Spinal cord (tissue), 10 donors: Measurements from ENCODE around the gene MTHFD1. TPM values are rescaled to one million over a fixed set of nuclear protein-coding genes. Genes with fewer than 3 reads are reported as not detected.
"Not testable (repeated sequence)": the region's sequence is repeated elsewhere in the genome, so short reads cannot be mapped to it uniquely, and the experiment has no call there.

Experiments used
- DNase-seq, 6 donors: peaks; one replicate each; pipeline versions ENCODE4 v3.0.0 to v3.0.0-alpha.2; 2013 to 2015; ENCODE audit warnings: low spot score in 6 of 6, low read depth in 4 of 6
- H3K27ac ChIP-seq: one replicate; pipeline ENCODE4 v1.5.1; 2013; ENCODE audit warnings: low read depth, low read length, control low read depth
- H3K27me3 ChIP-seq: one replicate; pipeline ENCODE4 v1.6.1; 2013; ENCODE audit warnings: low read length; ENCODE audit not compliant: control insufficient read depth, insufficient read depth
- H3K36me3 ChIP-seq: one replicate; pipeline ENCODE4 v1.6.1; 2013; ENCODE audit warnings: low read length; ENCODE audit not compliant: control insufficient read depth, insufficient read depth
- H3K4me1 ChIP-seq: one replicate; pipeline ENCODE4 v1.6.1; 2013; ENCODE audit warnings: low read length; ENCODE audit not compliant: control insufficient read depth, insufficient read depth
- H3K4me3 ChIP-seq: one replicate; pipeline ENCODE4 v1.5.1; 2013; ENCODE audit warnings: low read depth, low read length, control low read depth
- H3K9me3 ChIP-seq: one replicate; pipeline ENCODE4 v1.6.1; 2013; ENCODE audit warnings: low read length; ENCODE audit not compliant: control insufficient read depth, insufficient read depth
- WGBS: methylation state at CpG from one replicate; pipeline ENCODE4 v1.1.5; 2013; ENCODE audit warnings: missing lambda C conversion rate; ENCODE audit not compliant: insufficient coverage; 5-methylcytosine and 5-hydroxymethylcytosine counted together
- polyA plus RNA-seq, 2 donors: library from polyadenylated mRNA; unstranded; fragments of 120-200 nt; gene quantifications; one replicate each; pipeline ENCODE4 v1.2.1, GENCODE V29; 2013; ENCODE audit not compliant: insufficient read length in 2 of 2
- total RNA-seq, 2 donors: library from RNA; depleted of rRNA in 1 of 2; stranded (reverse); fragments of 120-200 nt in 1 of 2; fragments of >200 nt in 1 of 2; gene quantifications; one replicate each; pipeline versions ENCODE4 v1.2.3 to v1.2.4, GENCODE V29; 2013 to 2014
- donor health status: healthy.

The MTHFD1 gene
- total and polyA plus RNA-seq, 4 donors: 30.4 to 83.3 (median 53.1) TPM

DNA sequence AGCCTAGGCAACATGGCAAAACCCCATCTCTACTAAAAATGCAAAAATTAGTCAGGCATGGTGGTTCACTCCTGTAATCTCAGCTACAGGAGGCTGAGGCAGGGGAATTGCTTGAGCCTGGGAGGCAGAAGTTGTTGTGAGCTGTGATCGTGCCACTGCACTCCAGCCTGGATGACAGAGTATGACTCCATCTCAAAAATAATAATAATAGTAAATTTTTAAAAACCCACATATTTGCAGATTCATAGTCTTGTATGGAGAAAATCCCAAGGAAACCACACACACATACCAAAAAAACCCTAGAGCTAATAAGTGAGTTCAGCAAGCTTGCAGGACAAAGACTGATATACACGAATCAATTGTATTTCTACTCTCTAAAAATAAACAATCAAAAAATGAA lies 19.0 kb upstream of the MTHFD1 start:
- no peak for DNase-seq
- WGBS: no CpG with 5 or more reads among the region's 2 CpGs
- Histone ChIP-seq H3K27me3 (no peaks in the 10 kb centered on the region), H3K4me1 (no peaks in the 10 kb centered on the region), H3K4me3 (no peak overlapping the region), H3K27ac (no peak overlapping the region), H3K9me3 (no peaks in the 10 kb centered on the region), H3K36me3 (no peaks in the 10 kb centered on the region)

DNA sequence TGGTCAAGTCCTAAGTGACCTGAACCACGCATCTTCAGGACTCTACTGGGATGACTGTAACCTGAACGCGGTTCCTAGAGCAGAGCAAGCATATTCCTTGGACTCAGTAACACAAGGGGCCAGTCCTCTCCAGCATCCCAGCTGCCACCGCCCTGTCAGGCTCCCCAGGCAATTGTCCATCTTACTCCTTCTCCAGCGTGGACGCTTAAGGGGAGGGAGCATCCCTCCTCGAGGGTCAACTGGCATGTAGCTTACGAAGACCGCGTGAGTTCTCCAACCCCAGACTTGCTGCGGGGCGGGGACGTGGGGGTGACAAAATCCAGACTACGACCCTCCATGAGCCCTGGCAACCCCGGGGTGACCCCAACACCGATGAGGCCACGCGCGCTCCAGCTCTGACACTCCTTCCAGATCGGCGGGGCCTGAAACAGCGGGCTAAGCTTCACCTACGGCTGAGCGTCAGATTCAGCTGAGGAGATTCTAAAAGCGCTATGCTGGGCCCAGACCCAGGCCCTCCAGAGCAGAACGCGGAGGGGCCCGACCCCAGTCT lies 846 bp upstream of the MTHFD1 start:
- H3K4me1 ChIP-seq: peaks cover 16% of the 10 kb centered on the region
- no peaks in the 10 kb centered on the region for H3K9me3 ChIP-seq
- 3% methylated on average over 28 of the region's 28 CpGs for WGBS
- H3K27ac ChIP-seq: peak overlapping the region; percentile 94
- peak overlapping the region; percentile 87 for H3K4me3 ChIP-seq
- H3K27me3 ChIP-seq: no peaks in the 10 kb centered on the region
- no peaks in the 10 kb centered on the region for H3K36me3 ChIP-seq
- peak in 4 of 6 donors; percentile 0 to 54 (median 10) for DNase-seq

DNA sequence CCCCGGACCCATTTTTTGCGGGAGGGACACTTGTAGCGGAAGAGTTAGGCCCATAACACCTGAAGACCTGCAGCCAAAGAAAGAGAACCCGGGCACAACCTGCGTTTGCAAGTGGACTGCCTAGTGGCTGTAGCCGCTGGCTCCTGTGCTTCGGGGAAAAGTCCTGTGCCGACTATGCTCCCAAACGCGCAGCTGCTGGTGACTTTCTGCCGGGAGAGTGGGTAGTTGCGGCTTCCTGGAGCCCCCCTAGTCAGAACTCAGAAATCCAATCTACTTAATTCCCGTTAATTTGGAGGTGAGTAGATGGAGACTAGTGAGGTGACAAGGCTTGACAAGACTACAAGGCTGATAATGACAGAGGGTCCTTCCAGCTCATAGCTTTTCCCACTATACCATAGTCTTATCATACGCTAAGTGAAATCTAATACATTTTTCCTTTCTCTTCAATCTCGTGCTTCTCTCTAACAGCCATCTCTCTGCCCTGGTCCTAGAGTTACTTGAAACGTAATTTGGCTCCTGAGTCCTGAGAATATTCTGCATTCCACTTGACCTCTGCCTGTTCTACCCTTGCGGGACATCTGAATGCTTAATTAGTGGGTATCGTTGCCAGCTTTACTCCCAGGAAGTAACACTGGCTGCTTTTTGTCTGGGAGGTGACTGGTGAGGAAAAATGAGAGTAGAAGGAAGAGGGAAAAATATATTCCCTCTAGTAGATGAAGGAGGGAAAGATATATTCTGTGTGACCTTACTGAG lies 556 bp downstream of the MTHFD1 start:
- Histone ChIP-seq H3K27ac (peak overlapping the region; percentile 94), H3K9me3 (no peaks in the 10 kb centered on the region), H3K4me3 (peak overlapping the region; percentile 87), H3K27me3 (no peaks in the 10 kb centered on the region), H3K36me3 (no peaks in the 10 kb centered on the region), H3K4me1 (peaks cover 16% of the 10 kb centered on the region)
- peak in 3 of 6 donors; percentile 1 to 31 (median 19) for DNase-seq
- 0% methylated on average over 9 of the region's 18 CpGs for WGBS

DNA sequence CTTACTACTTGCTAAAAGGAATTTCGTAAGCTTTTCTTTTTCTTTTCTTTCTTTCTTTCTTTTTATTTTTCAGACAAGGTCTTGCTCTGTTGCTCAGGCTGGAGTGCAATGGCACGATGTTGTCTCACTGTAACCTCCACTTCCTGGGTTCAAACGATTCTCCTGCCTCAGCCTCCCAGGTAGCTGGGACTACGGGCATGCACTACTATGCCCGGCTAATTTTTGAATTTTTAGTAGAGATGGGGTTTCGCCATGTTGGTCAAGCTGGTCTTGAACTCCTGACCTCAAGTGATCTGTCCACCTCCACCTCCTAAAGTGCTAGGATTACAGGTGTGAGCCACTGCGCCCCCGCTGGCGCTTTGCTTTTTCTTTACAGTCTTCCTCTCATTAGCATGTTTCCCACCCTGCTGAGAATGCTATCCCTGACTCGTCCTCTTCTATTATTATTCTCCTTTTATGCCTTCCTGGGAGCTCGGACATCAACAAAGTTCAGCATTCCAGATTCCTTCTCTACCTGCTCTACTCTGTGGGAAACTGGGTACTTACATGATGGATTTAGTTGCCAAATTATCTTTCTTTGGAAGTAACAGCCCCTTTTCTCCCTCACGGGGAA lies 3.1 kb downstream of the MTHFD1 start:
- H3K27me3 ChIP-seq: no peaks in the 10 kb centered on the region
- H3K36me3 ChIP-seq: no peaks in the 10 kb centered on the region
- WGBS: 53% methylated on average over 8 of the region's 12 CpGs
- H3K4me3 ChIP-seq: no peak overlapping the region
- no peak for DNase-seq
- H3K27ac ChIP-seq: no peak overlapping the region
- no peaks in the 10 kb centered on the region for H3K9me3 ChIP-seq
- H3K4me1 ChIP-seq: peaks cover 16% of the 10 kb centered on the region

DNA sequence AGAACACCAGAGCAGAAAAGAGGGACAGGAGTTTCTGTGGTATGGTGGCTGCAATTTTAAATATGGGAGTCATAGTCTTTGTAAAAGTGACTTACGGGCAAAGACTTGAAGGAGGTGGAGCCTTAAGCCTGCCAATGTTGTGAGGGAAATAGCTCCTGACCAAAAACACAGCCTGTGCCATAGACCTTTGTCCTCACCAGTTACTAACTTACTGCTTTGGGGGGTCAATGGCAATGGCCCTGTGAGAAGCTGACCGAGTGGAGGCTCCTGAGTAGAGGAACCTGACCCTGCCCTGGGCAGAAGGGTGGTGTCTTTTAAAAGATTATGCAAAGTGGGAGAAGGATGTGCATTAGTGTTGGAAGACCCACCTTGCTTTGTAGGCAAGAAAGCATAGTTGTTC lies 3.8 kb downstream of the MTHFD1 start:
- Histone ChIP-seq H3K27me3 (no peaks in the 10 kb centered on the region), H3K27ac (no peak overlapping the region), H3K9me3 (no peaks in the 10 kb centered on the region), H3K36me3 (no peaks in the 10 kb centered on the region), H3K4me1 (peaks cover 12% of the 10 kb centered on the region), H3K4me3 (no peak overlapping the region)
- WGBS: 40% methylated on average over 1 of the region's 2 CpGs
- no peak for DNase-seq

DNA sequence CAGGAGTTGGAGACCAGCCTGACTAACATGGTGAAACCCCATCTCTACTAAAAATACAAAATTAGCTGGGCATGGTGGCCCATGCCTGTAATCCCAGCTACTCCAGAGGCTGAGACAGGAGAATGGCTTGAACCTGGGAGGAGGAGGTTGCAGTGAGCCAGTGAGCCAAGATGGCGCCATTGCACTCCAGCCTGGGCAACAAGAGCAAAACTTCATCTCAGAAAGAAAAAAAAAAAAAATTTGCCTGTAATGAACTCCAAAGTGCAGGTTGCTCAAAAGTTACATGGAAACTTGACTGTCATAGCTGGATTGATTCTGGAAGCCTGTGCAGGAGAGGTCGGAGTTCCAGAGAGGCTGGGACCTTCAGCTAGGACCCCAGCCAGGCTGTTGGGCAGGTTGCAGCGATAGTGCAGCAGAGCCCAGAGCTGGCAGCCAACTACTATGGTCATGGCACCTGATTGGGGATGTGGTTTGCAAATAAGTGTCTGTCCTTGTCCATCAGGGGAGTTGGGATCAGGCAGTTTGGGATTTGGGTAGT lies 5.1 kb downstream of the MTHFD1 start:
- not testable (repeated sequence) for DNase-seq, H3K9me3 ChIP-seq, H3K4me3 ChIP-seq, H3K27ac ChIP-seq, H3K36me3 ChIP-seq, H3K4me1 ChIP-seq, H3K27me3 ChIP-seq
- 100% methylated on average over 2 of the region's 3 CpGs for WGBS

DNA sequence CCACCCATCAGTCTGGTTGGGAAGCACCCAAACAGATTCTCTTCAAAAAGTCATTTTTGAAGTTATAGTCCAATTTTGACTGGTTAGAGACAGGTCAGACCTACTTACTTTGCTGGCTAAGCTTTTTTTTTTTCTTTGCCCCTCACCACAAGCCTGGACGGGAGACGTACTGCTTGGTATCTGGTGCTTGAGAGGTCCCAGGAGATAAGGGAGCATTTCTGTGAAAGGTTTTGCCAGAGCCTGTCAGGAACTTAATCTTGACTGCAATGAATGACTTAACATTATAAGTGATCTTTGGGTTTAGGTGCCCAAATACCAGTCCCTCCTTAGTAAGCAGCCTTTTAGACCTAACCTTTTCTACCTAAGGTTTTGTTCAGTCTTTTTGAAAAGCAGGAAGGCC lies 6.3 kb downstream of the MTHFD1 start:
- Histone ChIP-seq H3K36me3 (no peaks in the 10 kb centered on the region), H3K27me3 (no peaks in the 10 kb centered on the region), H3K4me3 (no peak overlapping the region), H3K27ac (no peak overlapping the region), H3K4me1 (peaks cover 2% of the 10 kb centered on the region), H3K9me3 (no peaks in the 10 kb centered on the region)
- no CpG with 5 or more reads among the region's 2 CpGs for WGBS
- no peak for DNase-seq

DNA sequence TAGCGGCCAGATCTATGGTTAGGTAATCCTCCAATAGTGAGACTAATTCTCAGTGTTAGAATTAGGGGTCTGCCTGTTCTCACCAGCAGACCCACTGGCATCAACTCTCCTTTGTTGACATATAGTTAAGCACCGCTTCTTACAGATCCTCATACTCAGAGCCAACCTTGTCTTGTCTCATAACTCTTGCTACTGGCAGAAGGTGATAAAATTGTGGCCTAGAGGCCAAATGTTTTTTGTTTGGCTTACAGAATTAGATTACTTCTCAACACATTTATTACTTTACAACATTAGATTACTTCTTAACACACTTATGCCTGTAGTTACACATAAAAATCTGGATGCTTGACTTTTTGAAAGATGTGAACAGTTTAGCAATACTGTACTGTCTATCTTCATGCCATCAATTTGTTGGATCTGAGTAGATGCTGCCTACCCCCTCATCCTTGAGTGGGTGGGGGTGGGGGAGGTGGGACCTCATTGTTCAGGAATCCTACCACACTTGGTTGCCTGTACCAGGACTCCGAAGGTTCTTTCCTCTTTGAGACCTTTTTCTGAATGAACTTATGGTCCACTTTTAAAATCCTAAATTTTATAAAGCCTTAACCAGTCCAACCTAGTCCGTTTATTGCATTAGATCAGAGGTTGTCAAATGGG lies 7.0 kb downstream of the MTHFD1 start:
- WGBS: no CpG with 5 or more reads among the region's 4 CpGs

DNA sequence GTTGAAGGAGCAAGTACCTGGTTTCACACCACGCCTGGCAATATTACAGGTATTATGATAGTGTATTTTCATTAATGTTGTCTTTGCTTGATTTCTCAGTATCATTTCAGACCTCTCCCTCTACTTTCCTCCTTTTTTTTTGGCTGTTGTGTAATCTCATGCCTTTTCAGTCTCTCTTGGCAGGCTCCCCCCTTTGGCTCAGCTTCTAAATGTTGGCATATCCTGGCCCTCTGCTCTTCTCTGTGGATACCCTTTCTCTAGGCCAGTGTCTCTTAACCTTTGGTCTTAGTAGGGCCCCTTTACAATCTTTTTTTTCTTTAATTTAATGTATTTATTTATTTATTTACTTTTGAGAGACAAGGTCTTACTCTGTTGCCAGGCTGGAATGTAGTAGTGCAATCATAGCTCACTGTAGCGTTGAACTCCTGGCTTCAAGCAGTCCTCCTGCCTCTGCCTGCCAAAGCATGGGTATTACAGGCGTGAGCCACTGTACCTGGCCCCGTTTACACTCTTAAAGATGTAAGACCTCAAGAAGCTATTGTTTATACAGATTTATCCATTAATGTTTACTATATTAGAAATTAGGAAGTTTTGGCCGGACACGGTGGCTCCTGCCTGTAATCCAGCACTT lies 12.8 kb downstream of the MTHFD1 start:
- peak in 2 of 6 donors; percentile 23 to 65 for DNase-seq
- WGBS: 57% methylated on average over 1 of the region's 6 CpGs
- Histone ChIP-seq H3K27ac (no peak overlapping the region), H3K4me3 (no peak overlapping the region), H3K36me3 (peaks cover 2% of the 10 kb centered on the region), H3K9me3 (no peaks in the 10 kb centered on the region), H3K27me3 (no peaks in the 10 kb centered on the region), H3K4me1 (peaks cover 3% of the 10 kb centered on the region)

More for the DNA sequence above, 7.0 kb downstream of the MTHFD1 start:
- Histone ChIP-seq H3K4me3 (no peak overlapping the region), H3K27ac (no peak overlapping the region), H3K9me3 (no peaks in the 10 kb centered on the region), H3K4me1 (no peaks in the 10 kb centered on the region), H3K27me3 (no peaks in the 10 kb centered on the region), H3K36me3 (no peaks in the 10 kb centered on the region)
- DNase-seq: no peak
